AG10803 (cell line): ENCODE results near the gene RNF208.

ENCODE experiments used
- DNase-seq: peaks from one replicate; pipeline ENCODE4 v3.0.0; 2010; ENCODE audit warnings: low read depth
- H3K4me3 ChIP-seq: 2 replicates; pipeline ENCODE4 v1.5.1; 2011; ENCODE audit warnings: mild to moderate bottlenecking, low read length, control low read depth
- CTCF ChIP-seq: conservative IDR thresholded peaks from 2 replicates; pipeline ENCODE4 v1.5.1; 2011; ENCODE audit warnings: mild to moderate bottlenecking, low read length, control low read depth, inconsistent platforms

RNF208 gene

DNA sequence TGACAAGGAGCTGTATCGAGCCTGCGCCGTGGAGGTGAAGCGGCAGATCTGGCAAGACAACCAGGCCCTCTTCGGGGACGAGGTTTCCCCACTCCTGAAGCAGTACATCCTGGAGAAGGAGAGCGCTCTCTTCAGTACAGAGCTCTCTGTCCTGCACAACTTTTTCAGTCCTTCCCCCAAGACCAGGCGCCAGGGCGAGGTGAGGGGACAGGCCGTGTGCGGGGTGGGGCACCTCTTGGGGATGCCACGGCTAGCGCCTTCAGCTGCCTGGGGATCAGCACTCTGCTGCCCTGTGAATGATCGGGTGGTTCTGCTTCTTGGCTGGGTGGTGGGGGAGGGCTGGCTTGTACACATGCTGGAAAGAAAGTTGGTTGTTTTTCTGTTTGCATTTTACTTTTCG is 34.8 kb upstream of the RNF208 start:
- no peak for TF ChIP-seq CTCF
- H3K4me3 ChIP-seq: peak overlapping the region; percentile 91; the same call in 1 of the 2 replicates
- DNase-seq: no peak

DNA sequence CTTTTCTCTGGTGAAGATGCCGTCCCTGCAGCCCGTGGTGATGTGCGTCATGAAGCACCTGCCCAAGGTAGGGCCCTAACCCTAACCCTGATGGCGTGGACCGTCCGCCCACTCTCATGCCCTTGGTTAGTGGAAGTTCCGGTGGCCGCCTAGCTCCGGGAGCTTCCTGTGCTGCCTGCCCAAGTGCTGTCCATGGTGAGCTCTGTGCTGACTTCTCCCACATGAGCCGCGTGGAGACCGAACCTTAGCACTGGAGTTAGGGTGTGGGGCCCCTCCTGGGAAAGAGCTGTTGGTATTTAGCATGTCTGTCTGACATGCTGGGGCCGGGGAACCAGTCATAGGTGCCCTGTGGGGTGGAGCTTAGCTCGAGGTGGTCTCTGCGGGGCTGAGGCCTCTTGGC is 34.3 kb upstream of the RNF208 start:
- H3K4me3 ChIP-seq: peak overlapping the region; percentile 91
- no peak for DNase-seq
- TF ChIP-seq CTCF: no peak

DNA sequence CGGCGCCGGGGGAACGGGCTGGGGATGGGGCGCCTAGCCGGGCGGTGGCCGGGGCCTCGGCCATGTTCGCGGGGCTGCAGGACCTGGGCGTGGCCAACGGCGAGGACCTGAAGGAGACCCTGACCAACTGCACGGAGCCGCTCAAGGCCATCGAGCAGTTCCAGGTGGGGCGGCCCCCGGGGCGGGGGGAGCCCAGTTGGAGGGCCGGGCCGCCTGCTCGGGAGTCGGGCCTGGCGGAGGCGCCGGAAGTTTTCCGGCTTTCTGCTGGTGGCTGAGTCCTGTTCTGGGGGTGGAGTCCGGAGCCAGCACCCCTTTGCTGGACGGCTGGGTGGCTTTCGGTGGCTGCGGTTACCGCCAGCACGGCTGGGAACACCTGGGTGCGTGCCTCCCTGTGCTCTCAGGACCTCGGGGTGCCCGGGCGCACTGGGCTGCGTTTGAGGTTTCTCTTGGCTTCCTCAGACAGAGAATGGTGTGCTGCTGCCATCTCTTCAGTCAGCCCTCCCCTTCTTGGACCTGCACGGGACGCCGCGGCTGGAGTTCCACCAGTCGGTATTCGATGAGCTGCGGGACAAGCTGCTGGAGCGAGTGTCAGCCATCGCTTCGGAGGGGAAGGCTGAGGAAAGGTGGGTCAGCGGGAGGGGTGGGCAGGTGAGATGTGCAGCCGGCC is 33.5 kb upstream of the RNF208 start:
- TF ChIP-seq CTCF: no peak
- H3K4me3 ChIP-seq: peak overlapping the region; percentile 91
- peak; percentile 24 for DNase-seq

GRCh38 chr9:137254624-137255447 is 32.8 kb upstream of the RNF208 start, which contains the start of gene NELFB:
Gene NELFB (plus strand): TSS chr9:137255327.
- no peak for TF ChIP-seq CTCF
- peak; percentile 84 for DNase-seq
- H3K4me3 ChIP-seq: peak within 1 kb of the TSS; percentile 91

DNA sequence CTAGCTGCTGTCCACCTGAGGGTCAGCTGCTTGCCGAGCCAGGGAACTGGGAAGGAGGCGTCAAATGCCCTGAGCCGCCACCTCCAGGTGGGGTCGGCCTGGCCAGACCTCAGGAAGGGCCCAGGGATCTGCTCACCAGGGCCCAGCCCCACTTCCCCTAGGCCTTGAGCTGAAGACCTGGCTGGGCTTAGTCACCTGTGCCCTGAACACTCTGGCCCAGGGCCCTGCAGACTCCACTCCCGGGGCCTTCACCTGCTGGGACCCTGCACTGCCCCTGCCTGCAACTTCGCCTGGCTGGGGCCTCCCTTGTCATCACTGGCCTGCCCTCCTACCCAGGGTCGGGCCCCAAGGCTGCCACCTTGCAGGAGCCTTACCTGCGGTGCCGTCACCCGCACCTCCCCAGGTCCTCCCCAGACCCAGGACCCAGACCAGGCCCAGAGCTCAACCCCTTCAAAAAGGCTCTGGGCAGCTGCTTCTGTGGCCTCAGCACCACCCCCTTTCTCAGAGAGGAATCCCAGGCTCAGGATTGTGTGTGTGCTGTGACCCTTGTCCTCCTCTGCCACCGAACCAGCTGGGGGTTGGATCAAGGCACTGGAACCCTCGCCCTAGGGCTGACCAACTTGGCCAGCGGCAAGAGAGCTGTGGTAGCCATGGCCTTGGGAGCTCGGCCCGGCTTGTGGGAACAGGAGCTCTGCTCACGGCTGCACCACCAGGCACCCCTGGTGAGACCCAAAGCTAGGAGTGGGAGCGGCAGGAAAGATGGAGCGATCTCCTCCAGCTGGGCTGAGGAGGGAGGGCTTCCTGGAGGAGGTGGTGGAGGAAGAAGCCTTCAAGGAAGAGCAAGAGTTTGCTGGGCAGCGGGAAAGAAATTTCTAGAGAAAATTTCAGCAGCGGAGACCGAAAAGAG is 31.9 kb upstream of the RNF208 start:
- no peak for DNase-seq
- TF ChIP-seq CTCF: no peak
- peak overlapping the region; percentile 78 for H3K4me3 ChIP-seq

DNA sequence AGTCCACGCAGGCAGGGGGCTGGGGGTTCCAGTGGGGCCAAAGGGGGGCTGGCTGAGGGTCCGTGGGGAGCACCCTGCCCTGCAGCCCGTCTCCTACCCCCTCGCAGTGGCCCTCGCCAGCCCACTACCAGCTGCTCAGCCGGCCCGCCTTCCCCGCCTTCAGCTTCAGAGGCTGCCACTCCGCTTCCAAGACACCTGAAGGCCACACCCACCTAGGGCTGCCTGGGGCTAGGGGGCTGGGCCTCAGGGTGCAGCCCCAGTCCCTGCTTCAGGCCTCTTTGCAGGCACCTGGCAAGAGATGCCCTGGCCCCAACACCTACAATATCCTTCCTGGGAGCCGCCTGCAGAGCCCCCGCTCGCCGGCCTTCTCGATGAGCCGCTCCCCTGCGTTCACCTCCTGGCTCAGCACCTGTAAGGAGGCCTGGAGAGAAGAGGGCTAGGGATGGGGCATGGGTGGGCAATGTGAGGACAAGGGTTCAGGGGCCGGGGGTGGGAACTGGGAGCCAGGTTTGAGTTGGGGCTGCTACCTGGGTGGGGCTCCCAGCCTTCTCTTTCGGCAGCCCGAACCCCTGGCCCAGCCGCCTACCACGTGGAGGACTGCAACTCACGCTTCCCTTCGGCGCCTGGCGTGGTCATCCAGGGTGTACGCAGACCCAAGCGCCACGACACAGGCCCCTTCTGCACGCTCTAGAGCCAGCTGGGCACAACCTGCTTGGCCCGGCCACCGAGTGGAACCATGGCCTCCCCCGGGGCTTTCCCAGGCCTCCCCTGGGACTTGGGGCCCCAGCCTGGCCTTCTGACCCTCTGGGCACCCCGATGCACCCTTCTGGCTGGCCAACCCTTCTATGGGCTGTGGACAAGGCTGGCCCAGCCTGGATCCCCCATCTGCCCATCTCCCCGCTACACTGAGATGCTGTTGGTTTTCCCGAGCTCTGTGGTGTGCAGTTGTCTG is 30.8 kb upstream of the RNF208 start:
- H3K4me3 ChIP-seq: no peak overlapping the region
- no peak for DNase-seq
- no peak for TF ChIP-seq CTCF
